HEK293 (cell line): ENCODE data around the gene PALS2.

Source experiments
- BCL11B ChIP-seq: fragments of 450-650 bp; formaldehyde crosslinking; IDR thresholded peaks from 2 replicates; pipeline ENCODE4 v1.5.1; 2016; ENCODE audit warnings: low read depth, missing biosample characterization, missing genetic modification characterization
- GFI1B ChIP-seq: fragments of 450-650 bp; formaldehyde crosslinking; IDR thresholded peaks from 2 replicates; pipeline ENCODE4 v1.5.1; 2016; ENCODE audit warnings: missing biosample characterization, missing genetic modification characterization
- GLIS2 ChIP-seq: fragments of 450-650 bp; formaldehyde crosslinking; IDR thresholded peaks from 2 replicates; pipeline ENCODE4 v1.5.1; 2016; ENCODE audit warnings: missing biosample characterization, missing genetic modification characterization
- KLF1 ChIP-seq: fragments of 450-650 bp; formaldehyde crosslinking; IDR thresholded peaks from 2 replicates; pipeline ENCODE4 v1.5.1; 2016; ENCODE audit warnings: missing biosample characterization, missing genetic modification characterization
- MZF1 ChIP-seq: fragments of 450-650 bp; formaldehyde crosslinking; IDR thresholded peaks from 2 replicates; pipeline ENCODE4 v1.5.1; 2017; ENCODE audit warnings: missing biosample characterization, missing genetic modification characterization, borderline replicate concordance
- OSR2 ChIP-seq: fragments of 450-650 bp; formaldehyde crosslinking; IDR thresholded peaks from 2 replicates; pipeline ENCODE4 v1.5.1; 2016; ENCODE audit warnings: missing biosample characterization, missing genetic modification characterization
- PBX3 ChIP-seq: sonication (generic); formaldehyde crosslinking; IDR thresholded peaks from 2 replicates; pipeline ENCODE4 v1.8.1; 2022; ENCODE audit warnings: mild to moderate bottlenecking, moderate library complexity, missing genetic modification reagents
- PRDM1 ChIP-seq: fragments of 450-650 bp; formaldehyde crosslinking; IDR thresholded peaks from 2 replicates; pipeline ENCODE4; 2016; ENCODE audit warnings: missing biosample characterization, missing genetic modification characterization
- REPIN1 ChIP-seq: fragments of 450-650 bp; formaldehyde crosslinking; IDR thresholded peaks from 2 replicates; pipeline ENCODE4 v1.5.1; 2017; ENCODE audit warnings: missing biosample characterization, missing genetic modification characterization, low read depth
- TRIM28 ChIP-seq: IDR thresholded peaks from 2 replicates; pipeline ENCODE4 v1.6.1; 2011; ENCODE audit warnings: low read length, control low read depth, borderline replicate concordance
- YY1 ChIP-seq: fragments of 450-650 bp; formaldehyde crosslinking; IDR thresholded peaks from 2 replicates; pipeline ENCODE4 v1.5.1; 2018; ENCODE audit warnings: missing biosample characterization, missing genetic modification characterization
- ZBTB20 ChIP-seq: fragments of 450-650 bp; formaldehyde crosslinking; IDR thresholded peaks from 2 replicates; pipeline ENCODE4 v1.5.1; 2016; ENCODE audit warnings: missing biosample characterization, missing genetic modification characterization
- ZEB2 ChIP-seq: fragments of 450-650 bp; formaldehyde crosslinking; IDR thresholded peaks from 2 replicates; pipeline ENCODE4 v1.5.1; 2016; ENCODE audit warnings: missing biosample characterization, missing genetic modification characterization
- ZFP37 ChIP-seq: fragments of 450-650 bp; formaldehyde crosslinking; IDR thresholded peaks from 2 replicates; pipeline ENCODE4 v1.5.1; 2016; ENCODE audit warnings: missing biosample characterization, missing genetic modification characterization
- ZNF121 ChIP-seq: fragments of 450-650 bp; formaldehyde crosslinking; IDR thresholded peaks from 2 replicates; pipeline ENCODE4 v1.5.1; 2016; ENCODE audit warnings: missing biosample characterization, missing genetic modification characterization
- ZNF146 ChIP-seq: fragments of 450-650 bp; formaldehyde crosslinking; IDR thresholded peaks from 2 replicates; pipeline ENCODE4 v1.5.1; 2016; ENCODE audit warnings: missing biosample characterization, missing genetic modification characterization
- ZNF155 ChIP-seq: fragments of 450-650 bp; formaldehyde crosslinking; IDR thresholded peaks from 2 replicates; pipeline ENCODE4 v1.5.1; 2016; ENCODE audit warnings: missing biosample characterization, missing genetic modification characterization
- ZNF174 ChIP-seq: fragments of 450-650 bp; formaldehyde crosslinking; IDR thresholded peaks from 2 replicates; pipeline ENCODE4 v1.5.0; 2017; ENCODE audit warnings: missing biosample characterization, mild to moderate bottlenecking, missing genetic modification characterization
- ZNF362 ChIP-seq: fragments of 450-650 bp; formaldehyde crosslinking; IDR thresholded peaks from 2 replicates; pipeline ENCODE4 v1.5.1; 2016; ENCODE audit warnings: missing biosample characterization, missing genetic modification characterization
- ZNF398 ChIP-seq: fragments of 450-650 bp; formaldehyde crosslinking; IDR thresholded peaks from 2 replicates; pipeline ENCODE4 v1.5.1; 2017; ENCODE audit warnings: missing biosample characterization, missing genetic modification characterization
- ZNF518A ChIP-seq: fragments of 450-650 bp; formaldehyde crosslinking; conservative IDR thresholded peaks from 2 replicates; pipeline ENCODE4 v1.5.1; 2016; ENCODE audit warnings: low read depth, missing biosample characterization, missing genetic modification characterization
- ZNF561 ChIP-seq: fragments of 450-650 bp; IDR thresholded peaks from 2 replicates; pipeline ENCODE4 v1.5.1; 2018; ENCODE audit warnings: missing biosample characterization, missing genetic modification characterization, borderline replicate concordance
- ZNF629 ChIP-seq: fragments of 450-650 bp; formaldehyde crosslinking; IDR thresholded peaks from 2 replicates; pipeline ENCODE4 v1.5.1; 2017; ENCODE audit warnings: missing biosample characterization, missing genetic modification characterization
- ZNF701 ChIP-seq: fragments of 450-650 bp; formaldehyde crosslinking; IDR thresholded peaks from 2 replicates; pipeline ENCODE4 v1.5.1; 2016; ENCODE audit warnings: missing biosample characterization, missing genetic modification characterization
- ZNF76 ChIP-seq: fragments of 450-650 bp; formaldehyde crosslinking; IDR thresholded peaks from 2 replicates; pipeline ENCODE4; 2016; ENCODE audit warnings: low read depth, missing biosample characterization, missing genetic modification characterization, borderline replicate concordance
- ZNF776 ChIP-seq: fragments of 450-650 bp; formaldehyde crosslinking; IDR thresholded peaks from 2 replicates; pipeline ENCODE4 v1.5.0; 2017; ENCODE audit warnings: missing biosample characterization, missing genetic modification characterization, borderline replicate concordance
- ZNF785 ChIP-seq: fragments of 450-650 bp; formaldehyde crosslinking; IDR thresholded peaks from 2 replicates; pipeline ENCODE4 v1.5.1; 2016; ENCODE audit warnings: missing biosample characterization, missing genetic modification characterization
- ZSCAN18 ChIP-seq: fragments of 450-650 bp; formaldehyde crosslinking; IDR thresholded peaks from 2 replicates; pipeline ENCODE4 v1.5.1; 2016; ENCODE audit warnings: missing biosample characterization, missing genetic modification characterization

Gene PALS2

GRCh38 chr7:24580283-24580946 lies 7.2 kb downstream of the PALS2 start (continued):
- no peak for TF ChIP-seq ZNF398 (tag by site-specific recombination)
- TF ChIP-seq PBX3 (CRISPR knock-in tag), result no peak
- no peak for TF ChIP-seq ZNF155 (tag by site-specific recombination)
- TF ChIP-seq YY1, result no peak
- no peak for TF ChIP-seq ZSCAN18 (tag by site-specific recombination)
- TF ChIP-seq TRIM28, result peak; percentile 53; the same call in 1 of the 2 replicates
- no peak for TF ChIP-seq ZNF561
- TF ChIP-seq PRDM1 (tag by site-specific recombination), result no peak
- no peak for TF ChIP-seq GLIS2 (tag by site-specific recombination)
- TF ChIP-seq ZNF121 (tag by site-specific recombination), result no peak
- TF ChIP-seq ZNF701 (tag by site-specific recombination), result no peak
- no peak for TF ChIP-seq GFI1B (tag by site-specific recombination)
- TF ChIP-seq ZNF146 (tag by site-specific recombination), result no peak
- TF ChIP-seq KLF1, result no peak
- TF ChIP-seq REPIN1 (tag by site-specific recombination), result no peak
- TF ChIP-seq ZNF362 (tag by site-specific recombination), result no peak
- peak; percentile 64 for TF ChIP-seq ZNF629
- TF ChIP-seq ZNF518A, result no peak
- no peak for TF ChIP-seq ZNF776
- TF ChIP-seq ZBTB20 (tag by site-specific recombination), result no peak
- TF ChIP-seq OSR2 (tag by site-specific recombination), result peak; percentile 90
- peak; percentile 48; the same call in 1 of the 2 replicates for TF ChIP-seq ZEB2
- no peak for TF ChIP-seq BCL11B (tag by site-specific recombination)
- no peak for TF ChIP-seq ZNF76 (tag by site-specific recombination)
- TF ChIP-seq ZNF174, result no peak
- TF ChIP-seq ZFP37 (tag by site-specific recombination), result no peak
- no peak for TF ChIP-seq ZNF785 (tag by site-specific recombination)
- peak; percentile 71; the same call in 1 of the 2 replicates for TF ChIP-seq MZF1 (tag by site-specific recombination)
